ENCODE results near the gene DNAH10.
"Not testable (repeated sequence)": the region's sequence is repeated elsewhere in the genome, so short reads cannot be mapped to it uniquely, and the experiment has no call there.

The DNAH10 gene

DNA sequence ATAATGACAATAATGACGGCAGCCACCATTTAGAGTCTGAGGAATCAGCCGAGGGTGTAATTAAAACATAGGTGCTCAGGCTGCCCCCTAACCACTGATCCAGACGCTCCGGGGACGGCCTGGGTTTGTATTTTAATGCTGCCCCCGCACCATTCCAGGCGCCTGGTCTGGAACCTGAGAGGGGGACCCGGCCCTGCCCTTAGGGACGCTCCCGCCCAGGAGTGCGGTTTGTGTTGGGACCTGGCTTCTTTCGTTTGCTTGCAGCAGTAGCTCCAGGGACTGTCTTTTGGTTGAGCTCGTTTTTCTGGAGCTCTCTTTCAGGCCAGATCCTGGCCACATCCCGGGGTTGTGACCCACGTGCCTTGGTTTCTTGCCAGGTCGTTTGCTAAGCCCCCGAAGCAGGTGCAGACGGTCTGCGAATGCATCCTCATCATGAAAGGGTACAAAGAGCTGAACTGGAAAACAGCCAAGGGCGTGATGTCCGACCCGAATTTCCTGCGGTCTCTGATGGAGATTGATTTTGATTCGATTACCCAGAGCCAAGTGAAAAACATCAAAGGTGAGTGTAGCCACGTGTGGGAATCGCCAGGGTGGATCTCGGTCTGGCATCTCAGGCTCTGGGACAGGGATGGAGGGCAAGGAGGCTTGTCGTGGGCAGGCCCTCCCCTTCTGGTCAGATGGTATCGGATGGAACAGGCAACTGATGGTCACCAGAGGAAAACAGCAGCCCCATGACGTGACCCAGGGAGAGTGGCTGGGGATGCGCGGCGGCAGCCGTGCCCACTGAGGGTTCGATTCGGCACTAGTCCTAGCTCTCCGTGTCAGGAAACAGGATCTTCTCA, 147.0 kb downstream of the DNAH10 start:
- H3K4me3 ChIP-seq (ENCODE audit: low read depth, low read length): no peak overlapping the region
- DNase-seq (ENCODE audit: low read depth): no peak
- TF ChIP-seq MYC (IDR thresholded peaks at IDR 0.05; ENCODE audit: low read depth, low read length) (no peak), CTCF (IDR thresholded peaks at IDR 0.05; ENCODE audit: low read depth, low read length) (no peak), POLR2A (IDR thresholded peaks at IDR 0.05; ENCODE audit: extremely low read depth, insufficient read length) (no peak)
- TF ChIP-seq, protein P1, sequence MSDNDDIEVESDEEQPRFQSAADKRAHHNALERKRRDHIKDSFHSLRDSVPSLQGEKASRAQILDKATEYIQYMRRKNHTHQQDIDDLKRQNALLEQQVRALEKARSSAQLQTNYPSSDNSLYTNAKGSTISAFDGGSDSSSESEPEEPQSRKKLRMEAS (IDR thresholded peaks at IDR 0.05; ENCODE audit: low read depth, low read length): no peak

GRCh38 chr12:123910057-123910456, 148.0 kb downstream of the DNAH10 start:
- DNase-seq (ENCODE audit: low read depth): no peak
- no peak overlapping the region for H3K4me3 ChIP-seq (ENCODE audit: low read depth, low read length)
- TF ChIP-seq, protein P1 (IDR thresholded peaks at IDR 0.05; ENCODE audit: low read depth, low read length): no peak
- no peak for TF ChIP-seq MYC (IDR thresholded peaks at IDR 0.05; ENCODE audit: low read depth, low read length)
- no peak for TF ChIP-seq CTCF (IDR thresholded peaks at IDR 0.05; ENCODE audit: low read depth, low read length)
- TF ChIP-seq POLR2A (IDR thresholded peaks at IDR 0.05; ENCODE audit: extremely low read depth, insufficient read length): no peak

- TF ChIP-seq CTCF (IDR thresholded peaks at IDR 0.05; ENCODE audit: low read depth, low read length): no peak
- TF ChIP-seq, protein P1 (IDR thresholded peaks at IDR 0.05; ENCODE audit: low read depth, low read length): no peak
- TF ChIP-seq POLR2A (IDR thresholded peaks at IDR 0.05; ENCODE audit: extremely low read depth, insufficient read length): no peak
- no peak for TF ChIP-seq MYC (IDR thresholded peaks at IDR 0.05; ENCODE audit: low read depth, low read length)
- no peak for DNase-seq (ENCODE audit: low read depth)
- no peak overlapping the region for H3K4me3 ChIP-seq (ENCODE audit: low read depth, low read length)
Measured at GRCh38 chr12:123910761-123911193, 148.7 kb downstream of the DNAH10 start.

DNA sequence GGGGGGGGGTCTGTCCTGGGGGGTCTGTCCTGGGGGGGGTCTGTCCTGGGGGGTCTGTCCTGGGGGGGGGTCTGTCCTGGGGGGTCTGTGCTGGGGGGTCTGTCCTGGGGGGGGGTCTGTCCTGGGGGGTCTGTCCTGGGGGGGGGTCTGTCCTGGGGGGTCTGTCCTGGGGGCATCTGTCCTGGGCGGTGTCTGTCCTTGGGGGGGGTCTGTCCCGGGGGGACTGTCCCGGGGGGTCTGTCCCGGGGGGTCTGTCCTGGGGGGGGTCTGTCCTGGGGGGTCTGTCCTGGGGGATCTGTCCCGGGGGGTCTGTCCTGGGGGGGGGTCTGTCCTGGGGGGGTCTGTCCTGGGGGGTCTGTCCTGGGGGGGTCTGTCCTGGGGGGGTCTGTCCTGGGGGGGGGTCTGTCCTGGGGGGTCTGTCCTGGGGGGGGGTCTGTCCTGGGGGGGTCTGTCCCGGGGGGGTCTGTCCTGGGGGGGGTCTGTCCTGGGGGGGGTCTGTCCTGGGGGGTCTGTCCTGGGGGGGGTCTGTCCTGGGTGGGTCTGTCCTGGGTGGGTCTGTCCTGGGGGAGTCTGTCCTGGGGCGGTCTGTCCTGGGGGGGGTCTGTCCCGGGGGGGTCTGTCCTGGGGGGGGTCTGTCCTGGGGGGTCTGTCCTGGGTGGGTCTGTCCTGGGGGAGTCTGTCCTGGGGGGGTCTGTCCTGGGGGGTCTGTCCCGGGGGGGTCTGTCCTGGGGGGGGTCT, 149.7 kb downstream of the DNAH10 start:
- peak; percentile 37 for DNase-seq (ENCODE audit: low read depth)
- not testable (repeated sequence) for H3K4me3 ChIP-seq (ENCODE audit: low read depth, low read length)

DNA sequence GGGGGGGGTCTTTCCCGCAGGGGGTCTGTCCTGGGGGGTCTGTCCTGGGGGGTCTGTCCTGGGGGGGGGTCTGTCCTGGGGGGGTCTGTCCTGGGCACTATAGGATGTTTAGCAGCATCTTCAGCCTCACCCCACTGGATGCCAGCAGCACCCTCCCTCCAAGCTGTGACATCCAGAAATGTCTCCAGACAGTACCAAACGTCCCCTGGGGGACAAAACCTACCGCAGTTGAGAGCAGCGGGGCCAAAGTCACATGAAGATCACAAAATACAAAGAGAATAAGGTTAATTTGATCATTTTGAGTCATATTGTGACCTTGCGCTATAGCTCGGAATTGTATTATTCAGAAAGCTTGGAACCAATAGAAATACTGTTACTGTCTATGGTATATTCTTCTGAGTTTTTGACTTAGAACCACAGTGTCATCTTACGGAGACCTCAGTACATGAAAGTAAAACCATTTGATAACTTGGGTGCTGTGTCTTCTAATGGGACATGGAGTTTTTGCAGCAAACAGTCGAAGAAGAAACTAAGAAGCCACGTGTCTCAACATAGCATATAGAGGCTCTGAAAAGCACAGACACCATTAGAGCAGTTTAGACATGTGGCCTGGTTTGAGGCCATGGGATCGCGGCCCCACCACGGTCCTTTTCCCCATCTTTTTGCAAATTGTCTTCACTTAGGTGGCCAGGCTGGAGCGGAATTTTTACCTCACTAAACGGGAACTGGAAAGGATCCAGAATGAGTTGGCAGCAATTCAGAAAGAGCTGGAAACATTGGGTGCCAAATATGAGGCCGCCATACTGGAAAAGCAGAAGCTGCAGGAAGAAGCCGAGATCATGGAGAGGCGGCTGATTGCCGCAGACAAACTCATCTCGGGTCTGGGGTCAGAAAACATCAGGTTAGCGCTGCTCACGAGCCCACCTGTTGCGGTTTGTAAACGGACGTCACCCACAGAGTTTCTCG, 150.6 kb downstream of the DNAH10 start:
- DNase-seq (ENCODE audit: low read depth): no peak
- no peak overlapping the region for H3K4me3 ChIP-seq (ENCODE audit: low read depth, low read length)
- TF ChIP-seq POLR2A (IDR thresholded peaks at IDR 0.05; ENCODE audit: extremely low read depth, insufficient read length): no peak
- TF ChIP-seq MYC (IDR thresholded peaks at IDR 0.05; ENCODE audit: low read depth, low read length): no peak
- TF ChIP-seq CTCF (IDR thresholded peaks at IDR 0.05; ENCODE audit: low read depth, low read length): no peak
- TF ChIP-seq, protein P1 (IDR thresholded peaks at IDR 0.05; ENCODE audit: low read depth, low read length): no peak

Data from NB4 (cell line).